ENCODE data around the gene ANKRD35. TPM values are rescaled to one million over a fixed set of nuclear protein-coding genes. Genes with fewer than 3 reads are reported as not detected.

ANKRD35 gene
- total RNA-seq, 3 donors from 2014 or later (not counting 1 experiment from before 2014, with no cell fraction given): 0.14 to 0.23 (median 0.23) TPM

DNA sequence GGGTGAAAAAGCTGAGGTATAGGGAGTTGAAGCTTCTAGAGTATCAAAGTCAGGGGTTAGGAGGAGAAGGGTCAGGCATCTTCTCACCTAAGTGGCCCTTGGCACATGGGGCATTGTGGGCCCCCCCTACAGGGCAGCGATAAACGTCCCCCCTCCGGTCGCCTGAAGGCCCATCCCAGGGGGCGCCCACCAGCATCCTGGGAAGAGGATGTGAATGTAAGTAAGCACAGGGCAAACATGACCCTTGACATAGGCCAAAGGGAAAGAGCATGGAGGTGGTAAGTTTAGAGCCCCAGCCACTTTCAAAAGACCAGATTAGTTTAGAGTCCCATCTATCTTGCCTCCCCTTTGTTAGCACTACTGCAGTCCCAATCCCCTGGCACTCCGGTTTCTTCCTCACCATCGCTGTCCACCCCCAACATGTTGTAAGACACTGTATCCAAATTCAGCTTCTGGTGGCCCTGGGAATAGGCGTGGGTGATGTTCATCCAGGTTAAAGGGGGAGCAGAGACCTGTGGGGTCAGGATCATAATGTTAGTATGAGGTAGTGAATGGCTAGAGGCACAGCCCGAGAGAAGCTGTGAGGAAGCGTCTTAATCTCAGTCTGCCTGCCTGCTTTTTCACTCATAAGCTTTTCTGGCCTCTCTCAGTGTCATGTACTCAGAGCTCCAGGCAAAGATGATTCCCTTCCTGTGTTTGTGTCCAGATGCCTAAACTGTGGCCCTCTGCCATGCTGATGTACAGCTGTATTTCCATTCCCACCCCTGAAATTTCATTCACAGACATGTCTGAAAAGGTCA, 21.5 kb upstream of the ANKRD35 start:
- no peaks in the 10 kb centered on the region for H3K36me3 Mint-ChIP-seq
- H3K27ac ChIP-seq (ENCODE audit: low read length): no peak overlapping the region
- no peak overlapping the region for H3K4me3 ChIP-seq (ENCODE audit: low read length)
- H3K9me3 Mint-ChIP-seq: no peaks in the 10 kb centered on the region
- intact Hi-C loops (cut with micrococcal nuclease): no loop called here
- TF ChIP-seq, protein P1, sequence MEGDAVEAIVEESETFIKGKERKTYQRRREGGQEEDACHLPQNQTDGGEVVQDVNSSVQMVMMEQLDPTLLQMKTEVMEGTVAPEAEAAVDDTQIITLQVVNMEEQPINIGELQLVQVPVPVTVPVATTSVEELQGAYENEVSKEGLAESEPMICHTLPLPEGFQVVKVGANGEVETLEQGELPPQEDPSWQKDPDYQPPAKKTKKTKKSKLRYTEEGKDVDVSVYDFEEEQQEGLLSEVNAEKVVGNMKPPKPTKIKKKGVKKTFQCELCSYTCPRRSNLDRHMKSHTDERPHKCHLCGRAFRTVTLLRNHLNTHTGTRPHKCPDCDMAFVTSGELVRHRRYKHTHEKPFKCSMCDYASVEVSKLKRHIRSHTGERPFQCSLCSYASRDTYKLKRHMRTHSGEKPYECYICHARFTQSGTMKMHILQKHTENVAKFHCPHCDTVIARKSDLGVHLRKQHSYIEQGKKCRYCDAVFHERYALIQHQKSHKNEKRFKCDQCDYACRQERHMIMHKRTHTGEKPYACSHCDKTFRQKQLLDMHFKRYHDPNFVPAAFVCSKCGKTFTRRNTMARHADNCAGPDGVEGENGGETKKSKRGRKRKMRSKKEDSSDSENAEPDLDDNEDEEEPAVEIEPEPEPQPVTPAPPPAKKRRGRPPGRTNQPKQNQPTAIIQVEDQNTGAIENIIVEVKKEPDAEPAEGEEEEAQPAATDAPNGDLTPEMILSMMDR (IDR thresholded peaks at IDR 0.05): no peak
- no peak for DNase-seq
- ATAC-seq: no peak
- H3K27ac Mint-ChIP-seq: no peak overlapping the region
- no peaks in the 10 kb centered on the region for H3K9me3 ChIP-seq (ENCODE audit: control insufficient read depth, insufficient read depth, low read length)
- WGBS (ENCODE audit: insufficient coverage): 90% methylated on average over 10 of the region's 10 CpGs
- no peaks in the 10 kb centered on the region for H3K27me3 Mint-ChIP-seq (ENCODE audit: low read depth in 2 of 2)
- no peaks in the 10 kb centered on the region for H3K27me3 ChIP-seq (ENCODE audit: control insufficient read depth, insufficient read depth, low read length)
- H3K36me3 ChIP-seq (ENCODE audit: control insufficient read depth, insufficient read depth, low read length): peaks cover 16% of the 10 kb centered on the region
- peaks cover 3% of the 10 kb centered on the region for H3K4me1 ChIP-seq (ENCODE audit: control insufficient read depth, insufficient read depth, low read length)
- peaks cover 0 to 5% of the 10 kb centered on the region in 2 donors for H3K4me1 Mint-ChIP-seq
- no peak overlapping the region for H3K4me3 Mint-ChIP-seq

DNA sequence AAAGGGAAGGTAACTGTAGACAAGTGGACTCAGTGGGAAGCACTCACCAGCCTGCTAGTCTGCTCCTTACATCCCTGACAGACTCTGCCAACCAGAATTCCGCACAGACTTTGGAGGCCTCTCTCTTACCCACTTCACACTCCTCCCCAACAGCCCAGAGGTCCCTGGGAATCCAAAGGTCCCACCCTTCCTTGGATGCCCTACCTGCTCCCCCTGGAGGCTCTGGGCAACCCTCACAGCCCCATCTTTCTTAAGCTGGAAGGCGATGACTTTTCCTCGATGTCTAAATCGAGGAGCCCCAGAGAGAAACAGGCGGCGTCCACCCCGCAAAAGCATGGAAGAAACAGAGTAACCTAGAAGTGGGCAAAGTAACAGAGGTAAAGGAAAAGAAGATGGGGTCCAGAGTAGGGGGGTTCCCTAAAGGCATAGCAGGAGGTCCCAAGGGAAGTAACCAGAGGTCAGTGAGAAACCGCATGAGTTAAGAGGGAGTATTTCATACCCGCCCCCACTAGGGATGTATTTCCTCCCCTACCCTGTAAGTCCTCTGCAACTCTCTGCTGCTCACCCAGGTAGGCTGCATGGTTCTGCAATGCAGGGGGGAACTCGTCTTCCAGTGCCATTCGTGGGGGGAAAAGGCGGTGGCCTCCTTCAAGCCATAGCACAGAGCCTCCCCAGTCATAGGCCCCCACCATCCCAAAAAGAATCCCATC, 15.8 kb upstream of the ANKRD35 start:
- Histone ChIP-seq H3K4me1 (ENCODE audit: control insufficient read depth, insufficient read depth, low read length) (no peaks in the 10 kb centered on the region), H3K4me3 (ENCODE audit: low read length) (no peak overlapping the region), H3K36me3 (ENCODE audit: control insufficient read depth, insufficient read depth, low read length) (no peaks in the 10 kb centered on the region), H3K27ac (ENCODE audit: low read length) (no peak overlapping the region), H3K27me3 (ENCODE audit: control insufficient read depth, insufficient read depth, low read length) (no peaks in the 10 kb centered on the region), H3K9me3 (ENCODE audit: control insufficient read depth, insufficient read depth, low read length) (no peaks in the 10 kb centered on the region)
- Mint-ChIP-seq H3K27ac (no peak overlapping the region), H3K36me3 (no peaks in the 10 kb centered on the region), H3K4me1 (no peaks in the 10 kb centered on the region), H3K9me3 (no peaks in the 10 kb centered on the region), H3K27me3 (ENCODE audit: low read depth in 2 of 2) (no peaks in the 10 kb centered on the region), H3K4me3 (no peak overlapping the region)
- 95% methylated on average over 10 of the region's 12 CpGs for WGBS (ENCODE audit: insufficient coverage)
- intact Hi-C loops (cut with micrococcal nuclease): no loop called here
- ATAC-seq: no peak
- no peak for DNase-seq
- TF ChIP-seq, protein P1 (IDR thresholded peaks at IDR 0.05): no peak

- Mint-ChIP-seq H3K4me3 (no peak overlapping the region), H3K27ac (no peak overlapping the region), H3K27me3 (ENCODE audit: low read depth in 2 of 2) (no peaks in the 10 kb centered on the region), H3K36me3 (no peaks in the 10 kb centered on the region), H3K9me3 (no peaks in the 10 kb centered on the region), H3K4me1 (no peaks in the 10 kb centered on the region)
- no peak for DNase-seq
- Histone ChIP-seq H3K36me3 (ENCODE audit: control insufficient read depth, insufficient read depth, low read length) (no peaks in the 10 kb centered on the region), H3K27ac (ENCODE audit: low read length) (no peak overlapping the region), H3K9me3 (ENCODE audit: control insufficient read depth, insufficient read depth, low read length) (no peaks in the 10 kb centered on the region), H3K27me3 (ENCODE audit: control insufficient read depth, insufficient read depth, low read length) (no peaks in the 10 kb centered on the region), H3K4me3 (ENCODE audit: low read length) (no peak overlapping the region), H3K4me1 (ENCODE audit: control insufficient read depth, insufficient read depth, low read length) (no peaks in the 10 kb centered on the region)
- intact Hi-C loops (cut with micrococcal nuclease): no loop called here
- WGBS (ENCODE audit: insufficient coverage): 95% methylated on average over 5 of the region's 5 CpGs
- no peak for ATAC-seq
- TF ChIP-seq, protein P1 (IDR thresholded peaks at IDR 0.05): no peak
Observed at GRCh38 chr1:145898756-145899155, 13.1 kb upstream of the ANKRD35 start.

All from natural killer cell (primary cell).